ENCODE data around the gene ALOX5. TPM values are rescaled to one million over a fixed set of nuclear protein-coding genes. Genes with fewer than 3 reads are reported as not detected.

The ALOX5 gene
- polyA plus RNA-seq, 1 of the 3 experiments (the other 2 are of a cell fraction), result not detected

- no peak overlapping the region for H3K27ac ChIP-seq (ENCODE audit: low read depth in 2 of 2, low read length in 1 of 2)
- H3K27me3 ChIP-seq (ENCODE audit: insufficient read depth), result peaks cover 22% of the 10 kb centered on the region
- TF ChIP-seq MAX (IDR thresholded peaks at IDR 0.05; ENCODE audit: low read depth), result no peak
- TF ChIP-seq SMC3 (IDR thresholded peaks at IDR 0.05; ENCODE audit: low read depth, low read length), result no peak
- TF ChIP-seq FOSL2 (IDR thresholded peaks at IDR 0.05; ENCODE audit: borderline replicate concordance, low read depth), result no peak
- TF ChIP-seq FOXM1 (IDR thresholded peaks at IDR 0.05; ENCODE audit: low read depth), result no peak
- TF ChIP-seq POLR2AphosphoS5 (IDR thresholded peaks at IDR 0.05; ENCODE audit: low read depth, low read length), result no peak
- no peak for TF ChIP-seq SIN3A (IDR thresholded peaks at IDR 0.05; ENCODE audit: borderline replicate concordance, low read depth, low read length)
- no peak for TF ChIP-seq USF1 (IDR thresholded peaks at IDR 0.05; ENCODE audit: borderline replicate concordance, low read depth)
- no peak for TF ChIP-seq GATA2 (CRISPR knock-in tag; IDR thresholded peaks at IDR 0.05)
- no peak for TF ChIP-seq USF2 (IDR thresholded peaks at IDR 0.05; ENCODE audit: borderline replicate concordance, low read depth, low read length)
- no peak for TF ChIP-seq CTCF (IDR thresholded peaks at IDR 0.05)
- TF ChIP-seq PBX3 (IDR thresholded peaks at IDR 0.05), result no peak
- TF ChIP-seq TEAD4 (IDR thresholded peaks at IDR 0.05; ENCODE audit: borderline replicate concordance, insufficient read depth), result no peak
- TF ChIP-seq JUND (IDR thresholded peaks at IDR 0.05), result no peak
- TF ChIP-seq RCOR1 (IDR thresholded peaks at IDR 0.05; ENCODE audit: low read length), result no peak
- TF ChIP-seq RAD21 (IDR thresholded peaks at IDR 0.05; ENCODE audit: low read length), result no peak
- POLR2A ChIA-PET, result no interaction called here
- H3K79me2 ChIP-seq (ENCODE audit: insufficient read depth), result no peaks in the 10 kb centered on the region
- no peaks in the 10 kb centered on the region for H4K20me1 ChIP-seq (ENCODE audit: insufficient read depth)
- CTCF ChIA-PET, result interaction anchor here (1.4 kb wide), 1 partner anchor 33 kb away, joined by 9 read pairs; no protein-coding TSS in a partner anchor
- no peaks in the 10 kb centered on the region for H3K4me1 ChIP-seq (ENCODE audit: control insufficient read depth in 1 of 2, insufficient read depth in 2 of 2, low read depth in 1 of 2, low read length in 1 of 2)
- H3K4me3 ChIP-seq (ENCODE audit: low read depth in 2 of 2, low read length in 1 of 2), result no peak overlapping the region
- no peak overlapping the region for H2AFZ ChIP-seq (ENCODE audit: low read depth)
- H3K36me3 ChIP-seq (replicated peaks in 1 of 2; ENCODE audit: control insufficient read depth in 1 of 2, insufficient read depth in 2 of 2, low read length in 1 of 2), result no peaks in the 10 kb centered on the region
- no peak overlapping the region for H3K4me2 ChIP-seq
- WGBS (ENCODE audit: low lambda C conversion rate), result 81% methylated on average over 2 of the region's 2 CpGs
- no peaks in the 10 kb centered on the region for H3K9me3 ChIP-seq
- H3F3A ChIP-seq (replicated peaks; ENCODE audit: insufficient read depth), result peaks cover 7% of the 10 kb centered on the region
- DNase-seq, result no peak
- no peak overlapping the region for H3K9ac ChIP-seq
- no peaks in the 10 kb centered on the region for H3K9me2 ChIP-seq
Measured at GRCh38 chr10:45432113-45432512, 58.1 kb downstream of the ALOX5 start.

Measured in SK-N-SH (cell line).